Neural cell (in vitro differentiated cells): ENCODE measurements around the gene OXSR1. TPM values are rescaled to one million over a fixed set of nuclear protein-coding genes. Genes with fewer than 3 reads are reported as not detected.

Experiments
- H2AFZ ChIP-seq: fragments of 200-600, 300-800 bp; sonication (generic), shearing (Covaris generic); 2 replicates; pipeline ENCODE4 v1.6.0; 2014; ENCODE audit warnings: low read depth, mild to moderate bottlenecking, antibody characterized with exemption, low read length, moderate library complexity
- H3F3A ChIP-seq: fragments of 200-600 bp; shearing (Covaris generic); 2 replicates; pipeline ENCODE4 v1.6.1; 2016; ENCODE audit warnings: mild to moderate bottlenecking, moderate library complexity, mixed read lengths, antibody characterized with exemption, low read length; ENCODE audit not compliant: insufficient read depth, poor library complexity, severe bottlenecking
- H3K27ac ChIP-seq: fragments of 200-600, 300-800 bp; sonication (generic), shearing (Covaris generic); 2 replicates; pipeline ENCODE4 v1.5.1; 2014; ENCODE audit warnings: mild to moderate bottlenecking, low read length, moderate library complexity
- H3K27me3 ChIP-seq: fragments of 300-800, 200-600 bp; sonication (generic), shearing (Covaris generic); 2 replicates; pipeline ENCODE4 v1.6.0; 2014; ENCODE audit warnings: mild to moderate bottlenecking, low read depth, low read length, moderate library complexity; ENCODE audit not compliant: insufficient read depth
- H3K36me3 ChIP-seq: fragments of 300-800, 200-600 bp; sonication (generic), shearing (Covaris generic); 2 replicates; pipeline ENCODE4 v1.5.1; 2014; ENCODE audit warnings: mild to moderate bottlenecking, antibody characterized with exemption, low read length, moderate library complexity; ENCODE audit not compliant: insufficient read depth
- H3K4me2 ChIP-seq: fragments of 300-800, 200-600 bp; sonication (generic), shearing (Covaris generic); 2 replicates; pipeline ENCODE4 v1.6.0; 2014; ENCODE audit warnings: mild to moderate bottlenecking, low read length
- H3K4me3 ChIP-seq: fragments of 300-800, 200-600 bp; sonication (generic), shearing (Covaris generic); 2 replicates; pipeline ENCODE4 v1.5.1; 2014; ENCODE audit warnings: mild to moderate bottlenecking, low read length, moderate library complexity
- H3K79me2 ChIP-seq: fragments of 200-600 bp; shearing (Covaris generic); replicated peaks from 2 replicates; pipeline ENCODE4 v1.6.0; 2014; ENCODE audit warnings: mild to moderate bottlenecking, low read length, moderate library complexity; ENCODE audit not compliant: insufficient read depth
- H3K9ac ChIP-seq: fragments of 300-800, 200-600 bp; sonication (generic), shearing (Covaris generic); 2 replicates; pipeline ENCODE4 v1.6.1; 2016; ENCODE audit warnings: mild to moderate bottlenecking, low read length, mixed read lengths
- H3K9me2 ChIP-seq: fragments of 200-600 bp; shearing (Covaris generic); 2 replicates; pipeline ENCODE4 v1.6.1; 2016; ENCODE audit warnings: mild to moderate bottlenecking, low read length, mixed read lengths; ENCODE audit not compliant: insufficient read depth
- H3K9me3 ChIP-seq: fragments of 200-600, 300-800 bp; sonication (generic), shearing (Covaris generic); 2 replicates; pipeline ENCODE4 v1.6.1; 2016; ENCODE audit warnings: mild to moderate bottlenecking, mixed run types, low read length, moderate library complexity, mixed read lengths
- H4K20me1 ChIP-seq: fragments of 200-600 bp; shearing (Covaris generic); 2 replicates; pipeline ENCODE4 v1.6.1; 2016; ENCODE audit warnings: mild to moderate bottlenecking, mixed run types; ENCODE audit not compliant: insufficient read depth
- EP300 ChIP-seq: fragments of 450-650 bp; conservative IDR thresholded peaks from 2 replicates; pipeline ENCODE4 v1.6.1; 2014; ENCODE audit warnings: antibody characterized with exemption, mild to moderate bottlenecking, moderate library complexity; ENCODE audit not compliant: poor library complexity, severe bottlenecking
- EZH2 ChIP-seq: fragments of 200-600, 300-800 bp; shearing (Covaris generic), sonication (generic); IDR thresholded peaks from 2 replicates; pipeline ENCODE4 v1.6.1; 2014; ENCODE audit warnings: antibody characterized with exemption, low read length, borderline replicate concordance, mild to moderate bottlenecking; ENCODE audit not compliant: insufficient read depth, poor library complexity, severe bottlenecking
- MXI1 ChIP-seq: fragments of 450-650 bp; conservative IDR thresholded peaks from 2 replicates; pipeline ENCODE4 v1.6.1; 2014; ENCODE audit warnings: antibody characterized with exemption, mild to moderate bottlenecking; ENCODE audit not compliant: poor library complexity, severe bottlenecking
- POLR2AphosphoS5 ChIP-seq: IDR thresholded peaks from 2 replicates; pipeline ENCODE4 v1.6.1; 2012
- RAD21 ChIP-seq: fragments of 450-650 bp; conservative IDR thresholded peaks from 2 replicates; pipeline ENCODE4 v1.6.1; 2014; ENCODE audit warnings: antibody characterized with exemption, mild to moderate bottlenecking, moderate library complexity
- SMC3 ChIP-seq: fragments of 450-650 bp; conservative IDR thresholded peaks from 2 replicates; pipeline ENCODE4 v1.6.1; 2014; ENCODE audit warnings: antibody characterized with exemption, mild to moderate bottlenecking, moderate library complexity; ENCODE audit not compliant: poor library complexity
- TAF1 ChIP-seq: IDR thresholded peaks from 2 replicates; pipeline ENCODE4 v1.6.1; 2012; ENCODE audit warnings: low read depth
- polyA plus RNA-seq: library from polyadenylated mRNA; depleted of rRNA; stranded (reverse); fragments of >200 nt; gene quantifications from 2 replicates; pipeline ENCODE4 v1.2.3, GENCODE V29; 2014
- TF ChIP-seq, protein P1 (sequence below): fragments of 450-650 bp; IDR thresholded peaks from 2 replicates; pipeline ENCODE4 v1.5.1; 2014; ENCODE audit warnings: antibody characterized with exemption, mild to moderate bottlenecking, moderate library complexity; ENCODE audit not compliant: poor library complexity, severe bottlenecking
- TF ChIP-seq, protein P2 (sequence below): IDR thresholded peaks from 2 replicates; pipeline ENCODE4 v1.6.1; 2012; ENCODE audit warnings: borderline replicate concordance

The OXSR1 gene
- polyA plus RNA-seq, 1 donor from 2014 or later, result 50.8 TPM

- TF ChIP-seq RAD21 (no peak), POLR2AphosphoS5 (no peak), SMC3 (no peak), TAF1 (no peak), EP300 (no peak), MXI1 (no peak), EZH2 (no peak)
- TF ChIP-seq, protein P1, sequence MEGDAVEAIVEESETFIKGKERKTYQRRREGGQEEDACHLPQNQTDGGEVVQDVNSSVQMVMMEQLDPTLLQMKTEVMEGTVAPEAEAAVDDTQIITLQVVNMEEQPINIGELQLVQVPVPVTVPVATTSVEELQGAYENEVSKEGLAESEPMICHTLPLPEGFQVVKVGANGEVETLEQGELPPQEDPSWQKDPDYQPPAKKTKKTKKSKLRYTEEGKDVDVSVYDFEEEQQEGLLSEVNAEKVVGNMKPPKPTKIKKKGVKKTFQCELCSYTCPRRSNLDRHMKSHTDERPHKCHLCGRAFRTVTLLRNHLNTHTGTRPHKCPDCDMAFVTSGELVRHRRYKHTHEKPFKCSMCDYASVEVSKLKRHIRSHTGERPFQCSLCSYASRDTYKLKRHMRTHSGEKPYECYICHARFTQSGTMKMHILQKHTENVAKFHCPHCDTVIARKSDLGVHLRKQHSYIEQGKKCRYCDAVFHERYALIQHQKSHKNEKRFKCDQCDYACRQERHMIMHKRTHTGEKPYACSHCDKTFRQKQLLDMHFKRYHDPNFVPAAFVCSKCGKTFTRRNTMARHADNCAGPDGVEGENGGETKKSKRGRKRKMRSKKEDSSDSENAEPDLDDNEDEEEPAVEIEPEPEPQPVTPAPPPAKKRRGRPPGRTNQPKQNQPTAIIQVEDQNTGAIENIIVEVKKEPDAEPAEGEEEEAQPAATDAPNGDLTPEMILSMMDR, result no peak
- TF ChIP-seq, protein P2, sequence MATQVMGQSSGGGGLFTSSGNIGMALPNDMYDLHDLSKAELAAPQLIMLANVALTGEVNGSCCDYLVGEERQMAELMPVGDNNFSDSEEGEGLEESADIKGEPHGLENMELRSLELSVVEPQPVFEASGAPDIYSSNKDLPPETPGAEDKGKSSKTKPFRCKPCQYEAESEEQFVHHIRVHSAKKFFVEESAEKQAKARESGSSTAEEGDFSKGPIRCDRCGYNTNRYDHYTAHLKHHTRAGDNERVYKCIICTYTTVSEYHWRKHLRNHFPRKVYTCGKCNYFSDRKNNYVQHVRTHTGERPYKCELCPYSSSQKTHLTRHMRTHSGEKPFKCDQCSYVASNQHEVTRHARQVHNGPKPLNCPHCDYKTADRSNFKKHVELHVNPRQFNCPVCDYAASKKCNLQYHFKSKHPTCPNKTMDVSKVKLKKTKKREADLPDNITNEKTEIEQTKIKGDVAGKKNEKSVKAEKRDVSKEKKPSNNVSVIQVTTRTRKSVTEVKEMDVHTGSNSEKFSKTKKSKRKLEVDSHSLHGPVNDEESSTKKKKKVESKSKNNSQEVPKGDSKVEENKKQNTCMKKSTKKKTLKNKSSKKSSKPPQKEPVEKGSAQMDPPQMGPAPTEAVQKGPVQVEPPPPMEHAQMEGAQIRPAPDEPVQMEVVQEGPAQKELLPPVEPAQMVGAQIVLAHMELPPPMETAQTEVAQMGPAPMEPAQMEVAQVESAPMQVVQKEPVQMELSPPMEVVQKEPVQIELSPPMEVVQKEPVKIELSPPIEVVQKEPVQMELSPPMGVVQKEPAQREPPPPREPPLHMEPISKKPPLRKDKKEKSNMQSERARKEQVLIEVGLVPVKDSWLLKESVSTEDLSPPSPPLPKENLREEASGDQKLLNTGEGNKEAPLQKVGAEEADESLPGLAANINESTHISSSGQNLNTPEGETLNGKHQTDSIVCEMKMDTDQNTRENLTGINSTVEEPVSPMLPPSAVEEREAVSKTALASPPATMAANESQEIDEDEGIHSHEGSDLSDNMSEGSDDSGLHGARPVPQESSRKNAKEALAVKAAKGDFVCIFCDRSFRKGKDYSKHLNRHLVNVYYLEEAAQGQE, result no peak
- Histone ChIP-seq H2AFZ (no peak overlapping the region), H3K27ac (no peak overlapping the region), H3K4me3 (no peak overlapping the region), H3K9me2 (no peaks in the 10 kb centered on the region), H3K4me2 (no peak overlapping the region), H3K9me3 (no peaks in the 10 kb centered on the region), H3K9ac (no peak overlapping the region), H3F3A (no peaks in the 10 kb centered on the region), H3K79me2 (peaks cover 57% of the 10 kb centered on the region), H4K20me1 (no peaks in the 10 kb centered on the region), H3K27me3 (no peaks in the 10 kb centered on the region), H3K36me3 (no peaks in the 10 kb centered on the region)
These were observed 8.6 kb downstream of the OXSR1 start for GRCh38 chr3:38173834-38174418.

DNA sequence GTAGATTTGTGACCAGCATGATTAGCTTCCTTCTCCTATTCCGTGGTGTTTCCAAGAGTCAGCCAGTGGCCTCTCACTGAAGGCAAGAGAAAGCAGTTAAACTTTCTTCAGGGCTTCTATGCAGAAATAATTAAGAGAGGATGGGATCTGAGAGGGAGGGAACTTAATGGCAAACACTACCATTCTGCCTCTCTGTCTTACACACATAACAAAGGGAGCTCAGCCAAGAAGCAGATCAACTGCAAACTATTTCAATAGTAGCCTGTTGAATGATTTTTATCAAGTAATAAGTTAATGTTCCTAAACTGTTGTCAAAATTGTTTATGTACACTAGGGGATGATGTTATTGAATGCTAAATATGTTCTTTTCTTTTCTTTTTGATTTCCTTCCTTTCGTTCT is 11.8 kb downstream of the OXSR1 start:
- Histone ChIP-seq H3K27ac (no peak overlapping the region), H3K9me2 (no peaks in the 10 kb centered on the region), H4K20me1 (no peaks in the 10 kb centered on the region), H2AFZ (no peak overlapping the region), H3K9ac (no peak overlapping the region), H3K9me3 (no peaks in the 10 kb centered on the region), H3K4me3 (no peak overlapping the region), H3K4me2 (no peak overlapping the region), H3K79me2 (peaks cover 37% of the 10 kb centered on the region), H3K27me3 (no peaks in the 10 kb centered on the region), H3K36me3 (no peaks in the 10 kb centered on the region), H3F3A (no peaks in the 10 kb centered on the region)
- TF ChIP-seq EZH2 (no peak), TAF1 (no peak), POLR2AphosphoS5 (no peak), MXI1 (no peak), SMC3 (no peak), RAD21 (no peak), EP300 (no peak)
- TF ChIP-seq, protein P1, result no peak
- TF ChIP-seq, protein P2, result no peak
